ENCODE measurements around the gene KRT2. TPM values are rescaled to one million over a fixed set of nuclear protein-coding genes. Genes with fewer than 3 reads are reported as not detected.

Gene KRT2
- total RNA-seq, 4 donors from 2014 or later = 357 to 1,953 (median 1,221) TPM

DNA sequence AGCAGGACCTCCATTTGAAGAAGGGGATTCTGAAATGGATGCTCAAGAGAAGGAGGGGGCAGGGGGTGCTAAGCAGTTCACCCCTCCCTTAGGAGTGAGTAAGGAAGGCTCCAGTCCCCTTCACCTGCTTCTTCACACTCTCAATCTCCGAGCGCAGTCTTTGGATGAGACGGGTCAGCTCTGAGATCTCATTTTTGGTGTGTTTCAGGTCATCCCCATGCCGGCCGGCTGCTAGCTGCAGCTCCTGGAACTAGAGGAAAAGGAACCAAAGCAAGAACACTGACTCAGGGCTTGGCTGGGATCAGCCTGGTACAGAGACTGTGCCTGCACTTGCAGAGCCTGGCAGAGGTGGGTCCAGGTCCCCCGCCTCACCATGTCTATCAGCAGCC, 40.9 kb downstream of the KRT2 start:
- Histone ChIP-seq H3K4me1 (no peaks in the 10 kb centered on the region), H3K9me3 (no peaks in the 10 kb centered on the region), H3K36me3 (no peaks in the 10 kb centered on the region), H3K27ac (no peak overlapping the region), H3K4me3 (no peak overlapping the region), H3K27me3 (peaks cover 20% of the 10 kb centered on the region)
- no peak for DNase-seq (ENCODE audit: low spot score in 2 of 2)
- 71% methylated on average over 4 of the region's 6 CpGs for WGBS
- TF ChIP-seq POLR2AphosphoS5 (IDR thresholded peaks at IDR 0.05) (no peak), POLR2A (IDR thresholded peaks at IDR 0.05) (no peak), EP300 (IDR thresholded peaks at IDR 0.05) (no peak)
- TF ChIP-seq, protein P1, sequence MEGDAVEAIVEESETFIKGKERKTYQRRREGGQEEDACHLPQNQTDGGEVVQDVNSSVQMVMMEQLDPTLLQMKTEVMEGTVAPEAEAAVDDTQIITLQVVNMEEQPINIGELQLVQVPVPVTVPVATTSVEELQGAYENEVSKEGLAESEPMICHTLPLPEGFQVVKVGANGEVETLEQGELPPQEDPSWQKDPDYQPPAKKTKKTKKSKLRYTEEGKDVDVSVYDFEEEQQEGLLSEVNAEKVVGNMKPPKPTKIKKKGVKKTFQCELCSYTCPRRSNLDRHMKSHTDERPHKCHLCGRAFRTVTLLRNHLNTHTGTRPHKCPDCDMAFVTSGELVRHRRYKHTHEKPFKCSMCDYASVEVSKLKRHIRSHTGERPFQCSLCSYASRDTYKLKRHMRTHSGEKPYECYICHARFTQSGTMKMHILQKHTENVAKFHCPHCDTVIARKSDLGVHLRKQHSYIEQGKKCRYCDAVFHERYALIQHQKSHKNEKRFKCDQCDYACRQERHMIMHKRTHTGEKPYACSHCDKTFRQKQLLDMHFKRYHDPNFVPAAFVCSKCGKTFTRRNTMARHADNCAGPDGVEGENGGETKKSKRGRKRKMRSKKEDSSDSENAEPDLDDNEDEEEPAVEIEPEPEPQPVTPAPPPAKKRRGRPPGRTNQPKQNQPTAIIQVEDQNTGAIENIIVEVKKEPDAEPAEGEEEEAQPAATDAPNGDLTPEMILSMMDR (IDR thresholded peaks at IDR 0.05) = no peak

DNA sequence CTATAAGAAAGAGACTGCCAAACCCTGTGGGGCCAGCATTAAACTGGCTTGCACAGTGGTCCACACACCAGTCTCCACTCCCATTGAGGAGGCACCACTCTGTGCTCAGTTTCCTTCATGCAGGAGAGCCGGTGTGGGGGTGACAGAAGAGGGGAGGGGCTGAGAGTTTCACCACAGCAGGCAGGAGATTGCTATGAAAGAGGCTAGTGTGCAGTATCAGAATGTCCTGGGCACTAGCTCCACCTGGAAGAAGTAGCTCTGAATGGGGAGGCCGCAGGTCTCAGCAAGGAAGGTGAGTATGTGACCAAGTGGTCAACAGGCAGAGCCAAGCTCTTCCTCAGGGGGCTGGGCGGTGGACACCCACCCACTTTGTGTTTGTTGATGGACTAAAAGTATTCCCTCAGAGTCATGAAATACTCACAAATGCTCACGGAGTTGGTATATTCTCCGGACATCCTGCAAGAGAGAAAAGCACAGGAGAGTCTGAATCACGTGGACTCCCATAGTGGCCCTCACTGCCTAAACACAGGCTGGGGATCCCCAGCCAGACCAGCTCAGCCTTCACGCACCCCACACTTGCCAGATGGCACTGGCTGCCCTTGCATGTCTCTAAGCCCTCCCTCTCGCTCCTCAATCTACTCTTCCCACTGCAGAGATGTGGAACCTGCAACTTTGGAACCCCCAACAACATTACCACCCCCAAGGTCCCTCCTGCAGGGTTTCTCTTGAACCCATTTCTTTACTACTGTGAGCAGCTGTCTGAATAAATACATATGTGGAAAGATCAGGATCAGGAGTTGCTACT, 43.0 kb downstream of the KRT2 start:
- DNase-seq (ENCODE audit: low spot score in 2 of 2) = no peak
- no peak overlapping the region for H3K27ac ChIP-seq
- no peaks in the 10 kb centered on the region for H3K4me1 ChIP-seq
- TF ChIP-seq, protein P1 (IDR thresholded peaks at IDR 0.05) = no peak
- TF ChIP-seq EP300 (IDR thresholded peaks at IDR 0.05) (no peak), POLR2A (IDR thresholded peaks at IDR 0.05) (no peak), POLR2AphosphoS5 (IDR thresholded peaks at IDR 0.05) (no peak)
- H3K9me3 ChIP-seq = no peaks in the 10 kb centered on the region
- no peaks in the 10 kb centered on the region for H3K36me3 ChIP-seq
- 87% methylated on average over 6 of the region's 8 CpGs for WGBS
- H3K27me3 ChIP-seq = peaks cover 24% of the 10 kb centered on the region
- H3K4me3 ChIP-seq = no peak overlapping the region

DNA sequence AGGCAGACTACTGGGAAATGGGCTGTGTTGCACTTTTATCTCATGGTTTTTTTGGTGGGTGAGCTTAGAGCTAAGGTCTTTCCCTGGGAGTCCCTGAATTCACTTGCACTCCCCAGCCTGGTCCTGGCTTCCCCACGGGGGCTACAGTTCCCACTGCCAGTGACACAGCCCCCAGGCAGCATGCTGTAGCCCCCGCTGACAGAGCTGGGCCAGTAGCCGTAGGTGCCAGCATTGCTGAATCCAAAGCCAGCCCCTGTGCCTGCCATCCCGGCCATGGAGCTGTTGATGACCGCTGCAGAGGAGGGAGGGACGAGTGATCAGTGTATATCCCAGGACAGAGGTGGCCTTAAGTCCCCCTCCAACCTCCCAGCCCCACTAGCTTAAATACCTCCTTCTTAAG, 43.9 kb downstream of the KRT2 start:
- Histone ChIP-seq H3K4me1 (no peaks in the 10 kb centered on the region), H3K36me3 (no peaks in the 10 kb centered on the region), H3K9me3 (no peaks in the 10 kb centered on the region), H3K27ac (no peak overlapping the region), H3K4me3 (no peak overlapping the region), H3K27me3 (peaks cover 24% of the 10 kb centered on the region)
- WGBS = 85% methylated on average over 5 of the region's 6 CpGs
- no peak for TF ChIP-seq POLR2AphosphoS5 (IDR thresholded peaks at IDR 0.05)
- TF ChIP-seq, protein P1 (IDR thresholded peaks at IDR 0.05) = no peak
- TF ChIP-seq POLR2A (IDR thresholded peaks at IDR 0.05) = no peak
- TF ChIP-seq EP300 (IDR thresholded peaks at IDR 0.05) = no peak
- no peak for DNase-seq (ENCODE audit: low spot score in 2 of 2)

DNA sequence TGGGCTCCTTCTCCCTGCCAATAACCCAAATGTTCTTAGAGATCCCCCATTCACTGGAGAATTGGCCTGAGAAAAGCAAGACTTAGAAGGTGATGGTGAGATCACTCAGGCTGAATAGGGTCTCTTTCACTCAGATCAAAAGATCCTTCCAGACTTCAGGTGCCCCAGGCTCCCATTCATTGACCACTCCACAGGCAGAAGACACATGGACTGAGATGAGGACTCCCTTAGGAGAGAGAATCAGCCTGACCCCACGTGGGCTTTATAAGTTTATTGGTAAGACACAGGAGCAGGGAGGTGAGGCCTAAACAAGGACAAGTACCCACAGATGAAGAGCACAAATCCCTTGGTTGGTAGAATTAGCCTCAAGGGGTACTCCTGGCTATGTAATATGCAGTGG, 44.7 kb downstream of the KRT2 start:
- H3K9me3 ChIP-seq = no peaks in the 10 kb centered on the region
- H3K27ac ChIP-seq = no peak overlapping the region
- no peak for DNase-seq (ENCODE audit: low spot score in 2 of 2)
- WGBS = 50% methylated on average over 1 of the region's 1 CpG
- H3K4me3 ChIP-seq = no peak overlapping the region
- H3K27me3 ChIP-seq = peaks cover 28% of the 10 kb centered on the region
- no peaks in the 10 kb centered on the region for H3K36me3 ChIP-seq
- H3K4me1 ChIP-seq = no peaks in the 10 kb centered on the region
- no peak for TF ChIP-seq POLR2AphosphoS5 (IDR thresholded peaks at IDR 0.05)
- no peak for TF ChIP-seq POLR2A (IDR thresholded peaks at IDR 0.05)
- TF ChIP-seq, protein P1 (IDR thresholded peaks at IDR 0.05) = no peak
- no peak for TF ChIP-seq EP300 (IDR thresholded peaks at IDR 0.05)

DNA sequence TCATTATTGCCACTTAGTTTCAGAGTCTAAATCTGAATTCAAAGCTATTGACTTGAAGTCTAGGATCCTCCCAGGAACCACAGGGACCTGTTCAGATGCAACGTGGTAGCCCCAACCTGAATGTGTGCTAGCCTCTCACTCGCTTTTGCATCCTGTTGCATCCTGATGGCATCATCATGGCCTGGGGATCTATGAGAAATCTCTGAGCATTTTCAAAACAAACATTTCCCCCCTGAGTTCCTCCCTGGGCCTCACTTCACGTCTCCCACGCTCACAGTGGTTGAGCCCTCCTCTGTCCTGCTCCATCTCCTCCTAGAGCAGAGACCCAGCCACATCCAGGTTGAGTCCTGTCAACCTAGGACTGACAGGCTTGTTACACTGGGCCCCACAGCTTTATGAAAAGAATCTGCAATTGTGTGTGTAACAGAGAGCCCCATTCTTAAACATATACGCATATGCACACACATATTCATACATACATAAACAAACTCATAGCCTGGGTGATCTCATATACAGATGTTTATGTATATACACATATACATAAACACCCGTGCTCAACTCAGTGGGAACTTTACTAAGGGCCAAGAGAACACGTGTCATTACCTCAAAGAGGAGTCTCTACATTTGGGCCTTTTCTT, 45.3 kb downstream of the KRT2 start:
- H3K27me3 ChIP-seq = peaks cover 33% of the 10 kb centered on the region
- no peak for DNase-seq (ENCODE audit: low spot score in 2 of 2)
- no peak for TF ChIP-seq EP300 (IDR thresholded peaks at IDR 0.05)
- TF ChIP-seq, protein P1 (IDR thresholded peaks at IDR 0.05) = no peak
- TF ChIP-seq POLR2AphosphoS5 (IDR thresholded peaks at IDR 0.05) = no peak
- no peak for TF ChIP-seq POLR2A (IDR thresholded peaks at IDR 0.05)
- no peak overlapping the region for H3K27ac ChIP-seq
- no peaks in the 10 kb centered on the region for H3K9me3 ChIP-seq
- H3K4me3 ChIP-seq = no peak overlapping the region
- 90% methylated on average over 7 of the region's 7 CpGs for WGBS
- no peaks in the 10 kb centered on the region for H3K4me1 ChIP-seq
- no peaks in the 10 kb centered on the region for H3K36me3 ChIP-seq
